ENCODE measurements around the gene CAMKK2.
"Not testable (repeated sequence)": the region's sequence is repeated elsewhere in the genome, so short reads cannot be mapped to it uniquely, and the experiment has no call there.

The CAMKK2 gene

DNA sequence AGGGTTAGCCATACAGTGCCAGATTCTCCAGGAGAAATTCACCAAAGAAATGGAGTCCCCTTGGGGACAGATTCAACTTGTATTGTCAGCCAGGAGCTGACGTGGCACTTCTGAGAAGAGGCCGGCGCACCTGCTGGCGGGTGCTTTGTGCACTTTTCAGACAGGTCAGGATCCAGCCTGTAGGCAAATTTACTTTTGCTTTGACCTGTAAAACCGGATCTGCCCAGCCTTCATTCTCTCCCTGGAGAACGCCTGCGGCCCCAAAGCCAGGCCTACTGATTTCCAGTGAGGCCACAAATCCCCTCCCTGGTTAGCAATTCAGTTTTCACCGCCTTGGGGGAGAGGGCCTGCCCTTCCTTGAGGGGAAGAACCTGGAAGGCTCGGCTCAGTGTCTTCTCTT lies 69.2 kb downstream of the CAMKK2 start:
- no peaks in the 10 kb centered on the region for H3K27me3 ChIP-seq
- H3K4me3 ChIP-seq (ENCODE audit: low read depth, low read length), result no peak overlapping the region
- H3K9me3 ChIP-seq, result no peaks in the 10 kb centered on the region
- DNase-seq, result no peak
- H3K4me1 ChIP-seq, result no peaks in the 10 kb centered on the region; the same call in 1 of the 2 replicates
- H3K36me3 ChIP-seq, result no peaks in the 10 kb centered on the region
- TF ChIP-seq, protein P1, sequence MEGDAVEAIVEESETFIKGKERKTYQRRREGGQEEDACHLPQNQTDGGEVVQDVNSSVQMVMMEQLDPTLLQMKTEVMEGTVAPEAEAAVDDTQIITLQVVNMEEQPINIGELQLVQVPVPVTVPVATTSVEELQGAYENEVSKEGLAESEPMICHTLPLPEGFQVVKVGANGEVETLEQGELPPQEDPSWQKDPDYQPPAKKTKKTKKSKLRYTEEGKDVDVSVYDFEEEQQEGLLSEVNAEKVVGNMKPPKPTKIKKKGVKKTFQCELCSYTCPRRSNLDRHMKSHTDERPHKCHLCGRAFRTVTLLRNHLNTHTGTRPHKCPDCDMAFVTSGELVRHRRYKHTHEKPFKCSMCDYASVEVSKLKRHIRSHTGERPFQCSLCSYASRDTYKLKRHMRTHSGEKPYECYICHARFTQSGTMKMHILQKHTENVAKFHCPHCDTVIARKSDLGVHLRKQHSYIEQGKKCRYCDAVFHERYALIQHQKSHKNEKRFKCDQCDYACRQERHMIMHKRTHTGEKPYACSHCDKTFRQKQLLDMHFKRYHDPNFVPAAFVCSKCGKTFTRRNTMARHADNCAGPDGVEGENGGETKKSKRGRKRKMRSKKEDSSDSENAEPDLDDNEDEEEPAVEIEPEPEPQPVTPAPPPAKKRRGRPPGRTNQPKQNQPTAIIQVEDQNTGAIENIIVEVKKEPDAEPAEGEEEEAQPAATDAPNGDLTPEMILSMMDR (IDR thresholded peaks at IDR 0.05; ENCODE audit: low read depth, low read length), result no peak

GRCh38 chr12:121226871-121227270 lies 69.6 kb downstream of the CAMKK2 start:
- not testable (repeated sequence) for H3K27me3 ChIP-seq; H3K36me3 ChIP-seq; H3K4me3 ChIP-seq (ENCODE audit: low read depth, low read length); H3K9me3 ChIP-seq; H3K4me1 ChIP-seq; DNase-seq

- TF ChIP-seq, protein P1 (IDR thresholded peaks at IDR 0.05; ENCODE audit: low read depth, low read length), result no peak
- Histone ChIP-seq H3K4me3 (ENCODE audit: low read depth, low read length) (no peak overlapping the region), H3K9me3 (no peaks in the 10 kb centered on the region), H3K27me3 (no peaks in the 10 kb centered on the region), H3K4me1 (no peaks in the 10 kb centered on the region; the same call in 1 of the 2 replicates), H3K36me3 (no peaks in the 10 kb centered on the region)
- DNase-seq, result no peak
Observed at GRCh38 chr12:121226399-121226798, 70.1 kb downstream of the CAMKK2 start.

DNA sequence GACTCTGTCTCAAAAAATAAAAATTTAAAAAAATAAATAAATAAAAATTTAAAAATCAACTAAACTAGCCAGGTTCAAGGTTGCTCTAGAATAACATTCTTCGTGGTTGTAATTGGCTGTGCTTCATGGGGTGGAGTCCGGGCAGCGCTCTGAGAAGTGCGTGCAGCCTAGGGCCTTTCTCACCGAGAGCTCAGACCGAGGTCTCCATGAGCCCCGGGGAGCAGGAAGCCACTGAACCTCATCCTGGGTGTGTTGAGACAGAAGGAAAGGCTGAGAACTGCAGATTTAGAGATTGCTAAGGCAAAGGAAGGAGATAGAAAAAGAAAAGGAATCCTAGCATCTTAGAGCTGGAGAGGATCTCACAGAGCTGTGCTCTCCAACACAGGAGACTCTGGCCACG lies 71.9 kb downstream of the CAMKK2 start:
- Histone ChIP-seq H3K9me3 (no peaks in the 10 kb centered on the region), H3K4me1 (no peaks in the 10 kb centered on the region; the same call in 1 of the 2 replicates), H3K36me3 (no peaks in the 10 kb centered on the region), H3K27me3 (no peaks in the 10 kb centered on the region), H3K4me3 (ENCODE audit: low read depth, low read length) (no peak overlapping the region)
- no peak for DNase-seq
- TF ChIP-seq, protein P1 (IDR thresholded peaks at IDR 0.05; ENCODE audit: low read depth, low read length), result no peak

DNA sequence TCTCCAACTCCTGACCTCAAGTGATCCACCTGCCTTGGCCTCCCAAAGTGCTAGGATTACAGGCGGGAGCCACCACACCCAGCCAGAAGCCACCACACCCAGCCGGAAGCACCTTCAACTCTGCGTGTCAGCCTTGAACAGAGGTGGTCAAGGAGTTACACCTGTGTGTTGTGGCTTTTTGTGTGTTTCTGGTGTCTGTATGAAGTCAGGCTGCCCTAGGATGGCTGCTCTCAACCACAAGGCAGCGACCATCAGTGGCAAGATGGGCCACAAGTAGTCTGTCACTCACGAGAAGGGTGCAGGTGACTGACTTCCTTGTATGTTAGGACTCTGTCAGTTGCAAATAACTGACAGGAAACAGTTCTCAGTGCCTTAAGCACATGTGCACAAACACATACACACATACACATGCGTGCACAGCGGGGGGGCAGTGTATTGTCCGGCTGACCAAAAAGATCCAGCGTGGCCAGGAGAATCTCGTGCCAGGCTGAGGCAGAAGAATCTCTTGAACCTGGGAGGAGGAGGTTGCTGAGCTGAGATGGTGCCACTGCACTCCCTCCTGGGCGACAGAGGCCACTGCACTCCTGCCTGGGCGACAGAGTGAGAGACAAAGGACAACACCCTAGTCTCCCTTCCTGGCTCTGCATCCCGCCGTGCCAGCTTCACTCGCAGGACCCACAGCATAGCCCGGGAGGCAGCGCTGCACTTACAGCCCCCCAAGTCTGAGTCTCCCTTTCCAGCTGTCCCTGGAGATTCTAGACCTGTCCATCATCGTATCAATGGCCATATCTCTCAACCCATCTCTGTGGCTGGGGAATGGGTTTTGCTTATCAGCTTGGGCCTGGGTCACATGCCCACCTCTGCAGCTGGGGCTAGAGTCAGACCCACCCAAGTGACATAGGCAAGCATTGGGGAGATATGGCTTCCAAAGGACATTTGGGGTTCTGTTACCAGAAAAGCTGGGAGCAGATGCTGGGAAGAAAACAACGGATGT lies 72.9 kb downstream of the CAMKK2 start:
- Histone ChIP-seq H3K36me3 (no peaks in the 10 kb centered on the region), H3K4me1 (no peaks in the 10 kb centered on the region; the same call in 1 of the 2 replicates), H3K27me3 (no peaks in the 10 kb centered on the region), H3K4me3 (ENCODE audit: low read depth, low read length) (no peak overlapping the region), H3K9me3 (no peaks in the 10 kb centered on the region)
- peak; percentile 39 for DNase-seq
- TF ChIP-seq, protein P1 (IDR thresholded peaks at IDR 0.05; ENCODE audit: low read depth, low read length), result peak; percentile 57

GRCh38 chr12:121222847-121223246 lies 73.7 kb downstream of the CAMKK2 start:
- DNase-seq, result no peak
- Histone ChIP-seq H3K4me3 (ENCODE audit: low read depth, low read length) (no peak overlapping the region), H3K4me1 (peaks cover 7% of the 10 kb centered on the region), H3K27me3 (no peaks in the 10 kb centered on the region), H3K9me3 (no peaks in the 10 kb centered on the region), H3K36me3 (no peaks in the 10 kb centered on the region)
- TF ChIP-seq, protein P1 (IDR thresholded peaks at IDR 0.05; ENCODE audit: low read depth, low read length), result no peak
